ENCODE measurements around the gene PIAS4.

Gene PIAS4

GRCh38 chr19:4043401-4043800, 35.9 kb downstream of the PIAS4 start:
- DNase-seq = no peak

DNA sequence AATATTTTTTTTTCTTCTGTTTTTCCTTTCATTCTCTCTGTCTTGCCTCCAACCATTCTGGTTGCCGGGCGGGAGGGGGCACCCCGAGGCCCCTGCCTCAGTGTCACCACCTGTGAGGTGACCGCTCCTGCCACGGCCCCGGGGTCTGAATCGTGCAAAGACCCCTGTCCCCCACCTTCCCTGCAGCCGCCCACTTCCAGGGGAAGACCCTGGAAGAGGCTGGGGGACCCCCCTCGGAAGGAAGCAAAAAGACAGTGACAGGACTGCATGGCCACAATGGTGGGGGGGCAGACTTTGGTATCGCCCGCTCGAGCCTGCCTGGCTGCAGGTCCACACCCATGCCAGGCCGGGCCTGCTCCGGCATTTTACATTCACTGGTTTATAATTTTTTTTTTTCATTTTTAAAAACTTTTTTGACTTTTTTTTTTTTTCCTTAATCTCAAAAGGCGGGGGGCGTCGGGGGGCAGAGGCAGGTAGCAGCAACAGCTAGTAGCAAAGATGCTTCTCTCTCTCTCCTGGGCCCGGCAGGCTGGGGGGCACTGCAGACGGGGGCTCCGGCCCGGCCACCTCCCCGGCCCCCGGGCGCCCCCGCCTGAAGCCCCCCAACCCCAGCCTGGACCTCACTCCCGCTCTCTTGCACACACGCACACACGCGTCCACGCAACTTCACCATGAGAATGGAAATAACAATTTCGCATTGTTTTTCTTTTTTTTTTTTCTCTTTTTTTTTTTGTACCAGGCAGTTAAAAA, 36.6 kb downstream of the PIAS4 start:
- DNase-seq = no peak

- no peak for DNase-seq
Observed at GRCh38 chr19:4044990-4045465, 37.5 kb downstream of the PIAS4 start.

DNA sequence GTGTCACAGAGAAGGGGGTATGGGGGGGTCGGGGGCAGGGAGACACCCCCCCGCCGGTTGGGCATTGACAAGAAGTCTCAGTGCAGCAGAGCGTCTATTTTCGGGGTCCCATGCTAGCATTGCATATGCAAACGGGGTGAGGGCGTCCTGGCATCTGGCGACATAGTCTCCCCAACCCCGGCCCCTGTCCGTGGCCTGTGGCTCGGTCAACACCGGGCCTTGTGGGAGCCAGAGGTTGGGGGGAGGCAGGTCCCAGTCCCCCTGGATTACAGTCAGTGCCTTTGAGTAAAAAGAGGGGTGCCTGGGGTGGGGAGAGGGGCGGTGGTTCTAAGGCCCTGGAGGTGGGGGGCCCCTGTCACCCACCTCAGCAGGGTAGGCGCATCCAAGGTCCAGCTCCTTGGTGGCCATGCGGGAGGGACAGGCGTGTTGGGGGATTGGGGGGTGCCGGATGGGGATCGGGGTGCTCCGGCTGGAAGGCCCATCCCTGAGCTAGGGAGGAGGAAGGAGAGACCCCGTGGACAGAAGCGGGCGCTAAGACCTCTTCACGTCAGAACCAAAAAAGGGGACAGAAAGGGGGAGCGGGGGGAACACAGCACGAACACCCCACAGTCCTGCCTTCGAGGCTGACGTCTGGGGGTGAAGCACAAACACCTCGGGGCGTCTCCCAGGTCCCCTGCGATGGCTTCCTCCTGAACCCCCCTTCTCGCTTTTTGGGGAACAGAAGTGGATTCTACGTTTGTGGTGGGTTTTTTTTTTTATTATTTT, 38.2 kb downstream of the PIAS4 start:
- DNase-seq = no peak

DNA sequence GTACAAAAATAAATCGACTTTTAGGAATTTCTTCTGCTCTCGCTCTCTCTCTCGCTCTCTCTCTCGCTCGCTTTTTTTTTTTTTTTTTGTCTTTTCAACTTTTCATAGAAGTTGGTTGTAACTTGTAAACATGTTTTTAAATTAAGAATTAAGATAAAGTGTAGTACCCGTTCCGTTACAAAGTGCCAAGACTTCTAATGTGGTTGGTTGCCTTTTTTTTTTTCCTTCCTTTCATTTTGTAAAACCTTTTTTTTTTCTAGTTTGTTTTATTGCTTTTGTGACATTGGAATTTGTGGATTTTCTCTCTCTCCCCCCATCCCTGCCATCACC, 38.8 kb downstream of the PIAS4 start:
- no peak for DNase-seq

GRCh38 chr19:4046946-4047683, 39.6 kb downstream of the PIAS4 start:
- DNase-seq = no peak

GRCh38 chr19:4049432-4049831, 41.9 kb downstream of the PIAS4 start:
- DNase-seq = no peak

DNA sequence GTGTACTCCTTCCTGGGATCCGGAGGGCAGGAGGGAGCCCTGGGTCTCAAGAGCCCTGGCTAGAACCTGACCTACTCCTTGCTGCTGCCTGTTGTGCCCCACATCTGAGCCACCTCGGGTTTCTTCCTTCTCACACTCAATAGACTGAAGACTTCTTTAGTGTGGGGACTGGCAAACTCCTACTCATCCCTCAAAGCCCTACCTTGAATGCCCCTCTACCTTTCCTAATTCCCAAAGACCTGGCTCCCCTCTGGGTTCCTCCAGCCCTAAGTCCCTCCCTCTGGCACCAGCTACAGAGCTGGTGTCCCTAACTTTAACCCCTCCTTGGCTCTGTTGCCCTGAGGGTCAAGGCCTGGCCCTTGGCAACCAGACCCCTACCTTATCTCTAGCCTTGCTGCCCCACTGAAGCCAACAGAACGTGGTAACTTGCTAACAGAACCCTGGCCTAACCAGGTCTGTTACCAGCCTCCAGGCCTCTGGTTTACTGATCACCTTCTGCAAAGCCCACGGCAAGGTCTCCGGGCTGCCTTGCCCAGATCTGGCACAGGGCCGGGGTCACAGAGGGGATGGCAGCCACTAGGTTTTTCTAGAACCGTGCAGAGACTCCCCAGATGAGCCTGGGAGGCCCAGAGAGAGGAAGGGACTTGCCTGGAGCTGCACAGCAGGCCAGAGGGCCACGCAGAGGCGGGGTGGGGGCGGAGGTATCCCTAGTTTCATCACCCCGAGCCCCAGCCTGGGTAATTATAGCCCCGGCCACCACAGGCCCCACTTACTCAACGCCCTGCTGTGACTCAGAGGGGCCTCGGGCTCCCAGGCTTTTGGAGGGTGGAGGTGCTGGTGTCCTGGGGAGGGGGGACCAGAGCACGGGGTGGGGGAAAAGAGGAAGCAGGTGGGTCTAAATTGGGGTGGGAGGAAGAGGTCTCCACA, 43.9 kb downstream of the PIAS4 start:
- DNase-seq = peak; percentile 80

DNA sequence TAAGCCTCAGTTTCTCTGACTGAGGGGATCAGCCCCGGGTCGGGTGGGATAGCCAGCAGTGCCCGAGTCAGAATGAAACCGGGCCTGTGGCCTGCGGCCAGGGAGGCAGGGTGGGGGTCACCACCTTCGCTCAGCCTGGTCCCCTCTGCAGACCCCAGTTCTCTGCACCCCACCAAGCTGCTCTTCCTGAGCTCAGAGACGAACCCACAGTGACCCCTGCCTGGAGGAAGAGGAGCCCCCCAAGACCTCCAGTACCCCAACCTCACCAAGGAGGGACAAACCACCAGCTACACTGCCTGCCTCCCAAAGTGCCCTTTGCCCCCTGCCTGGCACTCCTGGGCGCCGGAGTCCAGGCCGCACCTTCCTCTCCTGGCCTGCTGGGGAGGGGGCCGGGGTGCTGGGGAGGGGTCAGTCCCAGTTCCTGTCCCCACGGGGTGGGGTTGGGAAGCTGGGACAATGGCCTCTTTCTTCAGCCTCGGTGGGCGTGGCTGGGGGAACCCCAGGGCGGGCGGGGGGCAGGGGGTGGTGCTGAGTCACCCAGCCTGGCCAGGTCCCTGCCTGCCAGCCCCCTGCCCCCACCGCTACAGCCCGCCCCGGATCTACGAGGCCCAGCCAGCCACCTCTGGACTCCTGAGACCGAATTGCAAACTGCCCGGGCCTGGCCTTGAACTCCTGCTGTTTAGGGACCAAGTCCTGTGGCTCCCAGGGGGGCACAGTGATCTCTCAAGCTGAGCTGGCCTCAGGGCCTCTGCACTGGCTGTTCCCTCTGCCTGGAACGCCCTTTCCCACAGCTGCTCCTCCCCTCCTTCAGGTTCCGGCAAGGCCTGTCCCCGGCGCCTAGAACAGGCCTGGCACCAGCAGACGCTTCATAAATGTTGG, 44.8 kb downstream of the PIAS4 start:
- DNase-seq = no peak

DNA sequence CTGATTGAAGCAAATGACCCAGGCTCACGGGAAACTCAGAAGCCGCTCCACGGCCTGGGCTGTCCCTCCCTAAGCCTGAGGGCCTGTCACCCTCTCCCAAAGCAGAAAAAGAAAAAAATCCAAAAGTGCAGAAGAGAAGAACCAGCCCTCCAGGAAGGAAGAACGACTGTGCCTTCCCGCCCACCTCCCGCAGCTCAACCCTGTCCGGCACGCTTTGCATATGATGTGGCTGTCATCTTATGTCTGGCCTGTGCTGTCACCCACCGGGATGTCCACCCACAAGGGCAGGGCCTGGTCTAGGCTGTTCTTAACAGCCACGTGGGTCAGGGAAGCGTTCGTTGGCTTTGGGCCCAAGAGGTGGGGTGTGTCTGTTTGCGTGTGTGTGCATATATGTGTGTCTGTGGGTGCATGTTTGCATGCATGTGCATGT, 45.5 kb downstream of the PIAS4 start:
- DNase-seq = no peak

- DNase-seq = no peak
Observed at GRCh38 chr19:4053423-4054324, 46.1 kb downstream of the PIAS4 start.

DNA sequence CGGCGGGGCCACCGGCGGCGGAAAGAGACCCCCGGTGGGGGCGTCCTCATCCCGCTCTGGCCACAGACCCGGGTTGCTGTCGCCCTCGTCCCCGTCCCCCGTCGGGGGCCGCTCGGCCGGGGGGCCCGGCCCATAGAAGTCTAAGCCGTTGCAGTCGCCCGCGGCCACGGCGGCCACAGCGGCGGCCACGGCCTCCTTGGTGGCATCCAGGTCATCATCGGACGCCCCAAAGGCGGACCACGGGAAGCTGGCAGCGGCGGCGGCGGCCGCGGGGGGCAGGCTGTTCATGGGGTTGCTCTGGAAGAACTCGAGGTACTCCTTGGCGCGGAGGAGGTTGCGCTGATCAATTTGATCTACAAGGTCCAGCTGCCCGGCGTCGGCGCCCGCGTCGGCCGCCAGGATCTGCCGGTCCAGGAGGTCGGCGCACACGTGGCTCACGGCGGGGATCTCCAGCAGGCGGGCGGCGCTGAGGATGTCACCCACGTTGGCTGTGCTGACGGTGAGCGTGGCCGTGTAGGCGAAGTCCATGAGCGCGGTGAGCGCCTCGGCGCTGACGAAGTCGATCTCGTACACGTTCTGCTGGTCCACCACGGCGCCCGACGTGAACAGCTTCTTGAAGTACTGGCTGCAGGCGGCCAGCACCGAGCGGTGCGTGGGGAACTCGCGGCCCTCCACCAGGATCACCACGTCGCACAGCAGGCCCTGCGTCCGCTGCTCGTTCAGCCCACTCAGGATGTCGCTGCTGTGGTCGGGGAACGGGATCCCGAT, 47.1 kb downstream of the PIAS4 start:
- no peak for DNase-seq

- no peak for DNase-seq
Observed at GRCh38 chr19:4055209-4055552, 47.6 kb downstream of the PIAS4 start.

DNA sequence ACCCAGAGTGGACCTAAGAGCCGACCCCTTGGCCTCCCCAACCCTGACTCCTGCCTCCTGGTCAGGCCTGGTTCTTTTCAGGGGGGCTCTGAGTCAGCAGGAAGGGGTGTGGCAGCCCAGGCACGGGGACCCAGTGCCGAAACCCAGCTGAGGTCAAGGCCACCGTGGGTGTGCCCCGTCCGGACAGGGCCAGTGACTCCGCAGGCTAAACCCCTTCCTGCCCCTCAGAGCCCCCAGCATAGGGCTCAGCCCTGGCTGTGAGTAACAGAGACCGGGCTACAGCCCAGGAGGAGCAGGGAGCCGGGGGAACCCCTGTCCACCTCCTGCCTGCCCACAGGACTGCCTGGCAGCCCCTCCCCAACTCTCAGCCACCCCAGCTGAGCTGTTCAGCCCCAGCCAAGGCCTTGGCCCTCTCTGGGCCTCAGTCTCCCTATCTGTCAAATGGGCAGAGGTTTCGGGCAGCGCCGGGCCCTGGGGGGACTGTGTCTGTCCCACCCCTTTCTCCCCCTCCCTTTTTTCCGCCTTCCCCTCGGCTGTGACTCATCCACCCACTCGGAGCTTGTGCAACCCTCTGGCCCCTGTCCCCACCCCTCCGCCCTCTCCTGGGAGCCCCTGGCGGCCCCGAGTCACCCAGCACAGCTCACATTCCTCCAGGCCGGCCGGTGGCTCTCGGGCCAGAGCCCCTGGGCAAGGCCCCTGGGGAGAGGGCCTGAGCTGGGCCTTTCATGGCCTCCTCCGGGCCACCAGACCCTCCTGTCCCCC, 50.6 kb downstream of the PIAS4 start:
- no peak for DNase-seq

GRCh38 chr19:4058693-4059452, 51.3 kb downstream of the PIAS4 start:
- DNase-seq = no peak

DNA sequence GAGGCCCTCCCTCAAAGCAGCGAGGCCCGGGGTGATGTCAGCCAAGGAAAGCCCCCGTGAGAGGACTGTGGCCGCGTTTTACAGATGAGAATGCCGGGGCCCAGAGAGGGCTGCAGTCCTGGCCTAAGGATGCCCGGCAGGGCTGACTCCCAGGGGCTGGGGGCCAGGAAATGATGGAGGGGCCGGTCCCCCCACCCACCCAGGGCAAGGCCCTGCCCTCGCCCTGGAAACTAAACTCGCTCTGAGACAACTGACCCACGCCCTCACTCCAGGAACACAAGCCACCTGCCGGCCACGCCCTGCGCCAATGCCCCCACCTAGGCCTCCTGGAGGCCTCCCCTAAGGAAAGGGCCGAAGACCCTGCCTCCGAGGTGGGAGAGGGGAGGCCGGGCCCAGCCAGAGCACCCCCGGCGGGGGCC, 51.9 kb downstream of the PIAS4 start:
- no peak for DNase-seq

GRCh38 chr19:4059891-4060620, 52.5 kb downstream of the PIAS4 start:
- peak; percentile 80 for DNase-seq

Data from activated CD8-positive, alpha-beta memory T cell treated with anti-CD3 and anti-CD28 coated beads, Interleukin-2, amount 50 U/mL, for 48 hours (primary cell).